ENCODE data around the gene PNRC2. TPM values are rescaled to one million over a fixed set of nuclear protein-coding genes. Genes with fewer than 3 reads are reported as not detected.
A peak's percentile ranks its signal among the peaks of the same experiment; 100 is the strongest.

The PNRC2 gene, protein sequence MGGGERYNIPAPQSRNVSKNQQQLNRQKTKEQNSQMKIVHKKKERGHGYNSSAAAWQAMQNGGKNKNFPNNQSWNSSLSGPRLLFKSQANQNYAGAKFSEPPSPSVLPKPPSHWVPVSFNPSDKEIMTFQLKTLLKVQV
- total RNA-seq: 134 to 150 TPM (median 149 TPM) in 3 replicates

DNA sequence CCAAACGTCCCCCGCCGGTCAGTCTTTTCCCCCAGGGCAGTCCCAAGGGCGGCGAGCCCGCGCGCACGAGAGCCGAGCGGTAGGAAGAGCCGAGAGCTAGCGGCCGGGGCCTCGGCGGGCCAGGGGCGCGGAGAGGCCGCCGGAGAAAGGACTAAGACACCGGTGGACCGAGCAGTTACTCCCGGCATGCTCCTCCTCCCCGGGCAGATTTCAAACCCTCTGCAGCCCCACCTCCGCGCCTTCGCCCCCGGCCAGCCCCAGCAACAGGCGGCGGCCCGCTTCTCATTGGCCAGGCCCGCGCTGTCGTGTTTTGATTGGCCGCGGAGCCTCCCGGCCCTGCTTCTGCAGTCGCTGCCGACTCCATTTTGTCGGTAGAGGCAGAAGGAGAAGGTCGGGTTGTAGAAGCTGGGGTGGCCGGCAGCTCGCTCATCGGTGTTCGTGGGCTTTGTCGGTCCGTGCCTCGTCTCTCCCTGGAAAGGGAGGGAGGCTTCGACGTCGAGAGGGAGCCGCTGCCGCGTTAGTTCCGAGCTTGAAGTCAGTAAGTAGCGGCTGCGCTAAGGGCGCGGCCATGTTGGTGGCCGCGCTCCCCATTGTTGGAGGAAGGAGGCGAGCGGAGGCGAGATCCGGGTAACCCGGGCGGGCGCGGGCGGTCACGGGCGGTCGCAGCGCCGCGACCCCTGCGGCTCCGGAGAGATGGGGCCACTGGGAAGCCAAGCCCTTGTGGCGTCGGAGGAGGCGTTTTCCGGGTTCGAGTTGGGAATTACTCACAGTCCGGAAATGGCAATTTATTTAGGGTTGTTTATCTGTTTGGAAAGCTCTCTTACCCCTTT is at the start of gene PNRC2:
Gene PNRC2, plus strand, starts transcription at position 368 of the 830 bp plus-strand sequence. CDS start 1,630 bp downstream, outside the sequence.
- Mint-ChIP-seq H3K27ac (peak within 1 kb of the TSS; percentile 100), H3K36me3 (peaks cover 2% of the 10 kb centered on the region), H3K4me3 (peak within 1 kb of the TSS; percentile 100), H3K9me3 (no peaks in the 10 kb centered on the region), H3K27me3 (ENCODE audit: low read depth) (no peaks in the 10 kb centered on the region), H3K4me1 (peaks cover 58% of the 10 kb centered on the region)
- TF ChIP-seq, protein P1, sequence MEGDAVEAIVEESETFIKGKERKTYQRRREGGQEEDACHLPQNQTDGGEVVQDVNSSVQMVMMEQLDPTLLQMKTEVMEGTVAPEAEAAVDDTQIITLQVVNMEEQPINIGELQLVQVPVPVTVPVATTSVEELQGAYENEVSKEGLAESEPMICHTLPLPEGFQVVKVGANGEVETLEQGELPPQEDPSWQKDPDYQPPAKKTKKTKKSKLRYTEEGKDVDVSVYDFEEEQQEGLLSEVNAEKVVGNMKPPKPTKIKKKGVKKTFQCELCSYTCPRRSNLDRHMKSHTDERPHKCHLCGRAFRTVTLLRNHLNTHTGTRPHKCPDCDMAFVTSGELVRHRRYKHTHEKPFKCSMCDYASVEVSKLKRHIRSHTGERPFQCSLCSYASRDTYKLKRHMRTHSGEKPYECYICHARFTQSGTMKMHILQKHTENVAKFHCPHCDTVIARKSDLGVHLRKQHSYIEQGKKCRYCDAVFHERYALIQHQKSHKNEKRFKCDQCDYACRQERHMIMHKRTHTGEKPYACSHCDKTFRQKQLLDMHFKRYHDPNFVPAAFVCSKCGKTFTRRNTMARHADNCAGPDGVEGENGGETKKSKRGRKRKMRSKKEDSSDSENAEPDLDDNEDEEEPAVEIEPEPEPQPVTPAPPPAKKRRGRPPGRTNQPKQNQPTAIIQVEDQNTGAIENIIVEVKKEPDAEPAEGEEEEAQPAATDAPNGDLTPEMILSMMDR (IDR thresholded peaks at IDR 0.05; ENCODE audit: unreplicated experiment): no peak
- peak; percentile 96 to 99 for DNase-seq (ENCODE audit: low spot score in 2 of 2, unreplicated experiment in 2 of 2)

DNA sequence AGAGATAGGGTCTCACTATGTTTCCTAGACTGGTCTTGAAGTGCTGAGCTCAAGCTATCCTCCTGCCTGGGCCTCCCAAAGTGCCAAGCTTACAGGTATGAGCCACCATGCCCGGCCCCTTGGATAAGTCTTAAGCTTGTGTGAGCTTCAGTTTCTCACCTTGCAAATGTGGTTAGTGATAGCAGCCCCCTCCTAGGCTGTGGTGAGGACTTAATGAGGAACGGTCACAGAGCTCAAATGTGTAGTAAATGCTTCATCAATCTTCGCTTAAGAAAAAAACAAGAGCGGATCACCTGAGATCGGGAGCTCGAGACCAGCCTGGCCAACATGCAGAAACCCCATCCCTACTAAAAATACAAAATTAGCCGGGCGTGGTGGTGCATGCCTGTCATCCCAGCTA is 49.5 kb upstream of the PNRC2 start:
- Mint-ChIP-seq H3K27me3 (ENCODE audit: low read depth) (peaks cover 10% of the 10 kb centered on the region), H3K9me3 (no peaks in the 10 kb centered on the region), H3K4me3 (no peak overlapping the region), H3K27ac (no peak overlapping the region), H3K4me1 (peaks cover 5% of the 10 kb centered on the region), H3K36me3 (no peaks in the 10 kb centered on the region)
- TF ChIP-seq, protein P1 (IDR thresholded peaks at IDR 0.05; ENCODE audit: unreplicated experiment): no peak
- DNase-seq (ENCODE audit: low spot score in 2 of 2, unreplicated experiment in 2 of 2): no peak

GRCh38 chr1:23910553-23911246 is 48.9 kb upstream of the PNRC2 start:
- Mint-ChIP-seq H3K36me3 (no peaks in the 10 kb centered on the region), H3K27ac (no peak overlapping the region), H3K9me3 (no peaks in the 10 kb centered on the region), H3K27me3 (ENCODE audit: low read depth) (peaks cover 5% of the 10 kb centered on the region), H3K4me1 (peaks cover 5% of the 10 kb centered on the region), H3K4me3 (no peak overlapping the region)
- no peak for DNase-seq (ENCODE audit: low spot score in 2 of 2, unreplicated experiment in 2 of 2)
- TF ChIP-seq, protein P1 (IDR thresholded peaks at IDR 0.05; ENCODE audit: unreplicated experiment): no peak

DNA sequence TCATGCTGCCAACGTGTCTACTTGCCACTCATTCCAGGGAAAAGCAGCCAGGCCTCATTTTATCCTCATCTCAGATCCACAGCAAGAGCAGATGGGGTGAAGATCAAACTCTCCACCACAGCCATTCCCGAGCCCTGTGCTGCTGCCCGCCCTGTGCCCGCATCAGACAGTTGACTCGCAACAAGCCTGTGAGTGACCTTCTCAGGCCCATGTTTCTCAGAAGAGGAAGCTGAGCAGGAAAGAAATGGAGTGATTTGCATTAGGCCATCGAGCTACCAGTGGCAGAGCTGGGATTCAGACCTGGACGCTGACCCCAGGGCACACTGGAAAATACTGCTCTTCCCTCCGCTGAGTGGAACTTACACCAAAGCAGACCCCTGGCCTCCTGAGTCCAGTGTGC is 47.7 kb upstream of the PNRC2 start:
- H3K4me3 Mint-ChIP-seq: no peak overlapping the region
- no peak for DNase-seq (ENCODE audit: low spot score in 2 of 2, unreplicated experiment in 2 of 2)

GRCh38 chr1:23913212-23913880 is 46.3 kb upstream of the PNRC2 start, which contains the start of gene CNR2:
Gene CNR2 (minus strand): TSS chr1:23913362. CDS start chr1:23875617, 37,745 bp downstream.
- TF ChIP-seq, protein P1 (IDR thresholded peaks at IDR 0.05; ENCODE audit: unreplicated experiment): no peak
- Mint-ChIP-seq H3K4me1 (peaks cover 6% of the 10 kb centered on the region), H3K36me3 (no peaks in the 10 kb centered on the region), H3K27ac (no peak within 1 kb of the TSS), H3K27me3 (ENCODE audit: low read depth) (no peaks in the 10 kb centered on the region), H3K9me3 (no peaks in the 10 kb centered on the region), H3K4me3 (no peak within 1 kb of the TSS)
- DNase-seq (ENCODE audit: low spot score in 2 of 2, unreplicated experiment in 2 of 2): no peak

More for the DNA sequence above, 47.7 kb upstream of the PNRC2 start:
- H3K9me3 Mint-ChIP-seq: no peaks in the 10 kb centered on the region
- H3K27me3 Mint-ChIP-seq (ENCODE audit: low read depth): no peaks in the 10 kb centered on the region
- H3K36me3 Mint-ChIP-seq: no peaks in the 10 kb centered on the region
- TF ChIP-seq, protein P1 (IDR thresholded peaks at IDR 0.05; ENCODE audit: unreplicated experiment): no peak
- peaks cover 6% of the 10 kb centered on the region for H3K4me1 Mint-ChIP-seq
- H3K27ac Mint-ChIP-seq: no peak overlapping the region

Measured in mesothelial cell of epicardium (in vitro differentiated cells).